Measurements from ENCODE around the gene MIER2. TPM values are rescaled to one million over a fixed set of nuclear protein-coding genes. Genes with fewer than 3 reads are reported as not detected.

Gene MIER2
- total and polyA plus RNA-seq, 4 donors: 2.7 to 4.1 (median 3.7) TPM

DNA sequence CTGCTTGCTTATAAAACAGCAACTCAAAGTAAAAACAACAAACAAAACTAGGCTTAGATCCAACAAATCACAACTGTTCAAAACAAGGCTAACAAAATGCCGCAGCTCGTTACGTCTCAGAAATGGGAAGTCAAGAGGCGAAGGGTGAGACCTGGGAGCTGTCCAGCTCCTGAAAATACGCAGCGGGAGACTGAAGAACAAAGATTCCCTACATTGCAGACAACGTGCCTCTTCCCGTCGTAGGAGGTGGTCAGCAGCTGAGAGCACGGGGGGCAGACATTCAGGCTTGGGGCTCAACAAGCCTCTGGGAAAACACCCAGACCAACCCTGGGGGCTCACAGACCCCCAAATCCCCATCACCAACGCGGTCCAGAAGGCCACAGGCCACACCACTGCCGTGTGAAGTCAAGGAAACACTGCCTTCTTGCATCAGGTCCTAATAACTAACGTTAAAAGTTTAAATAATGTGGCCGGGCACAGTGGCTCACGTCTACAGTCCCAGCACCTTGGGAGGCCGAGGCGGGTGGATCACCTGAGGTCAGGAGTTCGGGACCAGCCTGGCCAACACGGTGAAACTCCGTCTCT is 66.9 kb downstream of the MIER2 start:
- Histone ChIP-seq H3K9ac (ENCODE audit: low read depth in 1 of 2, low read length in 2 of 2) (no peak overlapping the region), H3K36me3 (ENCODE audit: control insufficient read depth in 4 of 4, insufficient read depth in 3 of 4, low read depth in 1 of 4, low read length in 3 of 4) (no peaks in the 10 kb centered on the region), H3K4me3 (ENCODE audit: low read depth in 1 of 3, low read length in 3 of 3) (no peak overlapping the region), H3K27ac (ENCODE audit: low read depth in 1 of 2, low read length in 2 of 2) (no peak overlapping the region), H3K9me3 (ENCODE audit: control insufficient read depth in 4 of 4, low read length in 3 of 4) (no peaks in the 10 kb centered on the region), H3K4me1 (ENCODE audit: control insufficient read depth in 4 of 4, insufficient read depth in 4 of 4, low read length in 3 of 4) (no peaks in the 10 kb centered on the region), H3K27me3 (ENCODE audit: control insufficient read depth in 4 of 4, insufficient read depth in 4 of 4, low read length in 3 of 4) (peaks cover 0 to 6% (median 0%) of the 10 kb centered on the region in 4 donors)
- no peak for DNase-seq (ENCODE audit: low spot score)
- 40% methylated on average over 21 of the region's 21 CpGs for WGBS
- TF ChIP-seq, protein P1, sequence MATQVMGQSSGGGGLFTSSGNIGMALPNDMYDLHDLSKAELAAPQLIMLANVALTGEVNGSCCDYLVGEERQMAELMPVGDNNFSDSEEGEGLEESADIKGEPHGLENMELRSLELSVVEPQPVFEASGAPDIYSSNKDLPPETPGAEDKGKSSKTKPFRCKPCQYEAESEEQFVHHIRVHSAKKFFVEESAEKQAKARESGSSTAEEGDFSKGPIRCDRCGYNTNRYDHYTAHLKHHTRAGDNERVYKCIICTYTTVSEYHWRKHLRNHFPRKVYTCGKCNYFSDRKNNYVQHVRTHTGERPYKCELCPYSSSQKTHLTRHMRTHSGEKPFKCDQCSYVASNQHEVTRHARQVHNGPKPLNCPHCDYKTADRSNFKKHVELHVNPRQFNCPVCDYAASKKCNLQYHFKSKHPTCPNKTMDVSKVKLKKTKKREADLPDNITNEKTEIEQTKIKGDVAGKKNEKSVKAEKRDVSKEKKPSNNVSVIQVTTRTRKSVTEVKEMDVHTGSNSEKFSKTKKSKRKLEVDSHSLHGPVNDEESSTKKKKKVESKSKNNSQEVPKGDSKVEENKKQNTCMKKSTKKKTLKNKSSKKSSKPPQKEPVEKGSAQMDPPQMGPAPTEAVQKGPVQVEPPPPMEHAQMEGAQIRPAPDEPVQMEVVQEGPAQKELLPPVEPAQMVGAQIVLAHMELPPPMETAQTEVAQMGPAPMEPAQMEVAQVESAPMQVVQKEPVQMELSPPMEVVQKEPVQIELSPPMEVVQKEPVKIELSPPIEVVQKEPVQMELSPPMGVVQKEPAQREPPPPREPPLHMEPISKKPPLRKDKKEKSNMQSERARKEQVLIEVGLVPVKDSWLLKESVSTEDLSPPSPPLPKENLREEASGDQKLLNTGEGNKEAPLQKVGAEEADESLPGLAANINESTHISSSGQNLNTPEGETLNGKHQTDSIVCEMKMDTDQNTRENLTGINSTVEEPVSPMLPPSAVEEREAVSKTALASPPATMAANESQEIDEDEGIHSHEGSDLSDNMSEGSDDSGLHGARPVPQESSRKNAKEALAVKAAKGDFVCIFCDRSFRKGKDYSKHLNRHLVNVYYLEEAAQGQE (IDR thresholded peaks at IDR 0.05): peak; percentile 97
- no peak for TF ChIP-seq MAX (IDR thresholded peaks at IDR 0.05)

DNA sequence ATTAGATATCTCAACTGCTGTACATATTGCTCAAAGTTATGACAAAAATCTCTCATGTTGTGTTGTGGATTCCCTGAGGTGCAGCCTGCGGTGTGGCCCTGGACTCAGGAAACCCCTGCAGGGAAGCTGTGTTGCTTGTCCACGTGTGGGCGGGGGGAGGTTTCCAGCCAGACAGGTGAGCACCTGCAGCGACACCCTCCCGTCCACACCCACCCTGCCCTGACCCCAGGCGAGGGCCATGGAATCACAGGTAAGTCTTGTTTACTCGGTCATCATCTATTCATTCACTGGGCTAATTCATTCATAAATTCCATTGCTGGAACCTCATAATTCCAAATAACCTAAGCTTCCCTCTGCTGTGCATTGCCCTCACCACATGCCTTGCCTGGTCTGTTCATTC is 67.5 kb downstream of the MIER2 start:
- Histone ChIP-seq H3K9ac (ENCODE audit: low read depth in 1 of 2, low read length in 2 of 2) (no peak overlapping the region), H3K4me3 (ENCODE audit: low read depth in 1 of 3, low read length in 3 of 3) (no peak overlapping the region), H3K9me3 (ENCODE audit: control insufficient read depth in 4 of 4, low read length in 3 of 4) (no peaks in the 10 kb centered on the region), H3K27ac (ENCODE audit: low read depth in 1 of 2, low read length in 2 of 2) (no peak overlapping the region), H3K36me3 (ENCODE audit: control insufficient read depth in 4 of 4, insufficient read depth in 3 of 4, low read depth in 1 of 4, low read length in 3 of 4) (no peaks in the 10 kb centered on the region), H3K27me3 (ENCODE audit: control insufficient read depth in 4 of 4, insufficient read depth in 4 of 4, low read length in 3 of 4) (peaks cover 0 to 6% (median 0%) of the 10 kb centered on the region in 4 donors), H3K4me1 (ENCODE audit: control insufficient read depth in 4 of 4, insufficient read depth in 4 of 4, low read length in 3 of 4) (no peaks in the 10 kb centered on the region)
- no peak for DNase-seq (ENCODE audit: low spot score)
- TF ChIP-seq TAF1 (conservative IDR thresholded peaks at IDR 0.05) (no peak), RAD21 (IDR thresholded peaks at IDR 0.05) (no peak)
- WGBS: 65% methylated on average over 7 of the region's 7 CpGs

DNA sequence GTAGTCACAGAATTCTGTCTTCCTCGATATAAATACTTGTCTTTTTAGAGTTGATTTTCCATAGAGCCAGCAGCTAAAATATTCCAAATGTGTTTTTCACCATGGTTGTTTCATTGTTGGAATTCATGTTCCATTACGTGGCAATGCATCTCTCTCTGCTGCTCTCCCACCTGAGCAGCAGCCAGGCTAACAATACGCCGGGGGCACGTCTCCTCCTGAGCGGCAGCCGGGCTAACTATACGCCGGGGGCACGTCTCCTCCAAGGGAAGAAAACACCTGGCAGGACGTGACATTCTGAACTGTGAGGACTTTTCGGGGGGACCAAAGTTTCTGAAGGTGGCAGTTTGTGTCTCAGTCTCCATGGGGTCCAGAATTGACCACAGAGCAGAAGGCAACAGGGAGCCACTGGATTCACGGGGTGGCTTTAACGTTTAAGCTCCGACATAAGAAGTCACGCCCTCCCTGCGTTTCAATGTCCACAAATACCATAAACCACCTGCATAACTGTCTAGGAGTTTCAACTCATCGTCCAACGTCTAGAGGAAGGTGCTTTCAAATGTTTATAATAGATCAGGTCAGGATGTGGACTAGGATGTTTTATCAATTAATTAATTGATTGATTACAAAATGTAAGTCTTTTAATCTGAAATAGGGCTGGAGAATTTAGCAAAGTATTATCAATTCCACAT is 68.5 kb downstream of the MIER2 start:
- Histone ChIP-seq H3K36me3 (ENCODE audit: control insufficient read depth in 4 of 4, insufficient read depth in 3 of 4, low read depth in 1 of 4, low read length in 3 of 4) (no peaks in the 10 kb centered on the region), H3K4me1 (ENCODE audit: control insufficient read depth in 4 of 4, insufficient read depth in 4 of 4, low read length in 3 of 4) (no peaks in the 10 kb centered on the region), H3K9ac (ENCODE audit: low read depth in 1 of 2, low read length in 2 of 2) (no peak overlapping the region), H3K9me3 (ENCODE audit: control insufficient read depth in 4 of 4, low read length in 3 of 4) (no peaks in the 10 kb centered on the region), H3K27ac (ENCODE audit: low read depth in 1 of 2, low read length in 2 of 2) (no peak overlapping the region), H3K27me3 (ENCODE audit: control insufficient read depth in 4 of 4, insufficient read depth in 4 of 4, low read length in 3 of 4) (peaks cover 0 to 6% (median 0%) of the 10 kb centered on the region in 4 donors), H3K4me3 (ENCODE audit: low read depth in 1 of 3, low read length in 3 of 3) (no peak overlapping the region)
- no peak for TF ChIP-seq GABPA (IDR thresholded peaks at IDR 0.05 in 1 of 2, conservative IDR thresholded peaks at IDR 0.05 in 1 of 2)
- no peak for TF ChIP-seq EGR1 (IDR thresholded peaks at IDR 0.05; ENCODE audit: low read depth in 2 of 2)
- TF ChIP-seq TAF1 (conservative IDR thresholded peaks at IDR 0.05): no peak
- no peak for TF ChIP-seq FOXA1 (IDR thresholded peaks at IDR 0.05)
- TF ChIP-seq NR2F2 (IDR thresholded peaks at IDR 0.05): no peak
- TF ChIP-seq RAD21 (IDR thresholded peaks at IDR 0.05): no peak
- TF ChIP-seq MAX (IDR thresholded peaks at IDR 0.05): no peak
- no peak for TF ChIP-seq YY1 (IDR thresholded peaks at IDR 0.05)
- TF ChIP-seq FOXA2 (IDR thresholded peaks at IDR 0.05): no peak
- DNase-seq (ENCODE audit: low spot score): no peak
- WGBS: 79% methylated on average over 19 of the region's 19 CpGs

Measured in liver (tissue), 9 donors.